Cardiac muscle cell (in vitro differentiated cells and primary cell): Measurements from ENCODE around the gene FGGY. TPM values are rescaled to one million over a fixed set of nuclear protein-coding genes. Genes with fewer than 3 reads are reported as not detected.

ENCODE experiments used
- DNase-seq, 2 donors: peaks; one replicate each; pipeline versions ENCODE4 v3.0.0 to v3.0.0-alpha.2; 2010 to 2017; ENCODE audit warnings: low read depth in 1 of 2, low spot score in 1 of 2
- H3K27ac ChIP-seq: fragments of 200-600 bp; sonication (generic); 2 replicates; pipeline ENCODE4 v1.5.1; 2016
- H3K27me3 ChIP-seq: fragments of 200-600 bp; sonication (generic); 2 replicates; pipeline ENCODE4 v1.6.0; 2016; ENCODE audit warnings: control low read depth
- H3K36me3 ChIP-seq: fragments of 200-600 bp; sonication (generic); 2 replicates; pipeline ENCODE4 v1.5.1; 2016; ENCODE audit warnings: control low read depth
- H3K4me1 ChIP-seq: fragments of 200-600 bp; sonication (generic); 2 replicates; pipeline ENCODE4 v1.8.1; 2017; ENCODE audit warnings: low read depth, mild to moderate bottlenecking, mixed run types
- H3K4me3 ChIP-seq: fragments of 200-600 bp; sonication (generic); 2 replicates; pipeline ENCODE4 v1.5.1; 2016; ENCODE audit warnings: mild to moderate bottlenecking
- H3K9me3 ChIP-seq: fragments of 200-600 bp; sonication (generic); 2 replicates; pipeline ENCODE4 v1.5.1; 2017; ENCODE audit warnings: low read depth, mild to moderate bottlenecking, control low read depth
- CTCF ChIP-seq: IDR thresholded peaks from 2 replicates; pipeline ENCODE4 v1.5.1; 2012; ENCODE audit warnings: low read depth, mild to moderate bottlenecking, low read length
- polyA plus RNA-seq: library from polyadenylated mRNA; unstranded; fragments of >200 nt; fragmentation: Nextera tagmentation; extraction: Ambion mirVana; gene quantifications from 2 replicates; pipeline ENCODE4 v1.2.1, GENCODE V29; 2016
- total RNA-seq: library from RNA; depleted of rRNA; stranded (reverse); fragments of >200 nt; gene quantifications from 2 replicates; pipeline ENCODE4 v1.2.3, GENCODE V29; 2016

The FGGY gene
- total and polyA plus RNA-seq, 2 experiments from 2014 or later: 9.8 to 14.5 TPM

GRCh38 chr1:59682396-59683080, 385.6 kb downstream of the FGGY start:
- no peak overlapping the region for H3K27ac ChIP-seq

GRCh38 chr1:59683197-59683596, 386.3 kb downstream of the FGGY start:
- no peak overlapping the region for H3K27ac ChIP-seq
- peaks cover 19% of the 10 kb centered on the region for H3K4me1 ChIP-seq

More at GRCh38 chr1:59682396-59683080, 385.6 kb downstream of the FGGY start:
- no peaks in the 10 kb centered on the region for H3K36me3 ChIP-seq
- H3K9me3 ChIP-seq: no peaks in the 10 kb centered on the region
- DNase-seq: no peak
- peaks cover 25% of the 10 kb centered on the region for H3K4me1 ChIP-seq
- no peak for TF ChIP-seq CTCF
- H3K4me3 ChIP-seq: no peak overlapping the region
- H3K27me3 ChIP-seq: no peaks in the 10 kb centered on the region

GRCh38 chr1:59684698-59685097, 387.8 kb downstream of the FGGY start:
- no peak overlapping the region for H3K27ac ChIP-seq
- no peaks in the 10 kb centered on the region for H3K9me3 ChIP-seq
- TF ChIP-seq CTCF: no peak

More at GRCh38 chr1:59683197-59683596, 386.3 kb downstream of the FGGY start:
- no peak for TF ChIP-seq CTCF
- DNase-seq: no peak
- H3K36me3 ChIP-seq: no peaks in the 10 kb centered on the region
- no peak overlapping the region for H3K4me3 ChIP-seq
- no peaks in the 10 kb centered on the region for H3K27me3 ChIP-seq
- H3K9me3 ChIP-seq: no peaks in the 10 kb centered on the region

GRCh38 chr1:59685101-59685500, 388.2 kb downstream of the FGGY start:
- Histone ChIP-seq H3K27me3 (no peaks in the 10 kb centered on the region), H3K4me1 (peaks cover 9% of the 10 kb centered on the region), H3K36me3 (no peaks in the 10 kb centered on the region), H3K27ac (no peak overlapping the region), H3K9me3 (no peaks in the 10 kb centered on the region), H3K4me3 (no peak overlapping the region)
- DNase-seq: no peak
- TF ChIP-seq CTCF: no peak

More at GRCh38 chr1:59684698-59685097, 387.8 kb downstream of the FGGY start:
- H3K36me3 ChIP-seq: no peaks in the 10 kb centered on the region
- H3K4me3 ChIP-seq: no peak overlapping the region
- DNase-seq: no peak
- H3K27me3 ChIP-seq: no peaks in the 10 kb centered on the region
- H3K4me1 ChIP-seq: peaks cover 9% of the 10 kb centered on the region

GRCh38 chr1:59685666-59686065, 388.8 kb downstream of the FGGY start:
- TF ChIP-seq CTCF: no peak
- Histone ChIP-seq H3K36me3 (no peaks in the 10 kb centered on the region), H3K4me3 (no peak overlapping the region), H3K27me3 (no peaks in the 10 kb centered on the region), H3K27ac (no peak overlapping the region), H3K9me3 (no peaks in the 10 kb centered on the region), H3K4me1 (peaks cover 9% of the 10 kb centered on the region)
- no peak for DNase-seq
